HG03139 (cell line): Measurements from ENCODE around the gene CYB5D1.

Experiments
- ATAC-seq: cut with Tn5 transposase; IDR thresholded peaks from one replicate; pipeline ENCODE4 v1.9.1; 2021; ENCODE audit not compliant: unreplicated experiment

Gene CYB5D1

DNA sequence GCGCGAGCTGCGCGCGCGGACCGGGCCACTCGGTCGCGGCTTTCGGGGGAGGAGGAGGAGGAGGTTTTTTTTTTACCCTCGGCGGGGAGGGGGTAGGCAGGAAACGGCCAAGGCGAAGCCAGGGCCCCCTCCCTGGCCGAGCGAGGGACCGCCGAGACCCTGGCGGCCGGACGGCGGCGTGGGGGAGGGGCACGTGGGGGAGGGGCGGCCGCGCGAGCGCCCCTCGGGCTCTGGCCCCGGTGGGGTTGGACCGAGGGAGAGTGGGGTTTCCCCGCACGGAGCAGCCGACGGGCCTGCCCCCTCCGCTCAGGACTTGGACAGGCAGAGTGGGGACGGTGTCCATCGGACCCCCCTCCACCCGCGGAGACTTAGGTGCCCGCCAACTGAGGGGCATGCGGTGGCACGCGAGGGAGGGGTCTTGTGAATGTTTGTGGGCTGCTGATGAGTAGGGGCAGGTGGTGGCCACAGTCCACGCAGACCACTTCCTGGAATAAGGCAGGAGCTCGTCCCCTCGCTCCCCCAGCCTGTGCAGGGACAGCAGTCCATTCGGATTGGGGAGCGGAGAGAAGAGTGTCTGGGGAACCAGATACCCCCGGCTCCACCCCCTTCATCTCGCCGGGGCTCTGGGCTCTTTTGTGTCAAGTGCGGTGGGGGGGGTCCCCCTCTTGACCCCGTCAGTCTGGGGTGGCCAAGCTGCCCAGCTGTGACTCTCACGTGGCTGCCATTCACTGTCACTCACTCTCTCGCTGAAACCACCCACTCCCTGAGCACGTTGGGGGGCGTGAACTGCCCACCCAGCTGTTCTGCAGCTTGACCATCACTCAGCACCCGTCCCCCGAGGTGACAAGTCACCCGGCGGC, 27.8 kb downstream of the CYB5D1 start:
- no peak for ATAC-seq

GRCh38 chr17:7886227-7887037, 28.6 kb downstream of the CYB5D1 start:
- ATAC-seq, result no peak

GRCh38 chr17:7887038-7887481, 29.3 kb downstream of the CYB5D1 start:
- ATAC-seq, result no peak

DNA sequence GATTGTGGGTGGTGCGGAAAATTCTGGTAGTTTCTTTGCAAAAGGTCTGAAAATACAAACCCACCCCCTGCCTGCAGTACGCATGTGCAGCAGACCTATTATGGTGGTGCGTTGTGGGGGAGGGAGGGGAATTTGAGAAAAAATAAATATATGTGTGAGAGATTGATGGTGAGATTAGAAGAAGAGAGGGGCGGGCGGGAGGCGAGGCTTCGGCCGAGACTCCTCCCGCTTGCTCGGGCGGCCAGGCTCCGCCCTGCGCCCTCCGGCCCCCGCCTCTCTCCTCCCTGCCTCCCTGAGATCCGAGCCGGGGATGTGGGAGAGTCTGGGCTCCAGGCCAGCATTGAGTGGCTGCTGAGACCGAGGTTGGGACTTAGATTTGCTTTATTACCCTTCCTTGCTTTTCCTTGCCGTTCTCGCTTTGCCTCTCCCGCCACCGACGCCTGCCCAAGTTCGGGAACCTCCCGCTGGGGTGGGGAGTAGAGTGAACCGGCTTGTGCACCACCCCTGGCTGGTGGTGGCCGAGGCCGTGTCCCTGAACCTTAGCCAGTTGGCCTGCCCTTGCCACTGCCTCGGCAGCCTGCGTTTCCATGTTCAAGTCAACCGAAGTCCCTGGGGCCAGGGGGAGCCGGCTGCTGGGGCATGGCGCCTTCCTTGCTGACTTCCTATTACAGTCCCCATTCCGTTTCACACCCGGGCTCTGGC, 29.8 kb downstream of the CYB5D1 start:
- no peak for ATAC-seq

DNA sequence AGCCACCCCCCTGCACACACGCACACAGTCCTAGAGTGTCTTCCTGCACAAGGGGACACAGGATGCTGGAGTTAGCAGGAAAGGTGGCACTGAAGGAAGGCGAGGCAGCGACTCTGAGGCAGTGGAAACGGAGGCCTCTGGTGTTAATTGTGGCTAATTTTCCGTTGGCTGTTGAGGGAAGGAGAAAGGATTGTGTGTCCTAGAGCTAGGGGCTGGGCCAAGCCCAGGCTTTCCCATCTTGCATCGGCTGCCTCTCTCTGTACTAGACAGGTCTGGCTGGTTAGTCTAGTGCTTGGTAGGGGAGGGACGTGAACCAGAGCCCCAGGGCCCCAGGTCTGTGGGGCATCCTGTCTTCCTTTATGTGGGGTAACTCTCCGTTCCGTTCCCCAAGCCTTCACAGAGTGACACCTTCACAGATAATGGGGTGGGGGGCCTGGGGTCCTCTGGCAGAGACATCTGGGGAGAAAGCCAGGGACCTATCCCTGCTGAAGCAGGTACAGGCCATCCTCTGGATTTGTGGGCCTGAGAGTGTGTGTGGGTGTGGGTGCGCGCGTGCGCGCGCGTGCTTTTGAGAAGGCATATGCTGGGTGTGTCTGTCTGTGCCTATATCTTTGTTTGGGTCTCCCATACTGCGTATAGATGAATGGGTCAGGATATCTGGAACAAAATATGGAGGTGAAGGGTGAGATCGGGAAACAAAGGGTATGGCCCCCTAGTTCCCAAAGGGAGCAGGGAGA, 30.5 kb downstream of the CYB5D1 start, which contains the start of gene CHD3:
Gene CHD3, plus strand, starts transcription at position 606 of the 737 bp plus-strand sequence. CDS start 212 bp downstream, outside the sequence.
- ATAC-seq, result no peak

DNA sequence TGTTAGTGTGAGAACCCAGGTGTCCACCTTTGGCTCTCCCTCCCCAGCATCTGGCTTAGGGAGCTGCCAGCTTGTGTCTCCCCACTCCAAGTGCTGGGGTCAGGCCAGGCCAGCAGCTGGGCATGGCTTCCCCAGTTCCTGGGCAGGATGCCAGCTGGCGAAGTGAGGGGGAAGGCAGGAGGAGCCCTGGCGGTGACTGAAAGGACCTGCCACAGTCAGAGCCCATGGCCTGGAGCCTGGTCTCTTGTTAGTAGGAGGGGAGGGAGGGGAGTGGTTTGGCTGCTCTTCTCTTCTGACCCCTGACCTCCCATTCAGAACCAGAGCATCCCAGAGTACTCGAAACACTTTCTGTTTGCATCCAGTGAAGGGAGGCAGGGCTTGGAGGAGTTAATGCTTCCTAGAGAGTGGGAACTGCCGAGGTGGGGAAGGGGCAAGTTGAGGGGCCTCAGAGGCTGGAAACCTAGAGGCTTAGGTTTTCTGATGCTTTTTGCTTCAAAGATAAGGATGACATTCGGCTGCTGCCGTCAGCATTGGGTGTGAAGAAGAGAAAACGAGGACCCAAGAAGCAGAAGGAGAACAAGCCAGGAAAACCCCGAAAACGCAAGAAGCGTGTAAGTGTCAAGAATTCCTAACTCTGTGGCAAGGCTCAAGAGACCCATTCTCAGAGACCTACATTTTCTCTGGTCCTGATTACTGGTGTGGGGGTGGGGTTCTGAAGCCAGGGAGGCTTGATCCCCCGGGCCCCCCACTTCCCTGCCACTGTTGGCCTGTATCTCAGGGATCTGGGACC, 31.6 kb downstream of the CYB5D1 start:
- no peak for ATAC-seq

DNA sequence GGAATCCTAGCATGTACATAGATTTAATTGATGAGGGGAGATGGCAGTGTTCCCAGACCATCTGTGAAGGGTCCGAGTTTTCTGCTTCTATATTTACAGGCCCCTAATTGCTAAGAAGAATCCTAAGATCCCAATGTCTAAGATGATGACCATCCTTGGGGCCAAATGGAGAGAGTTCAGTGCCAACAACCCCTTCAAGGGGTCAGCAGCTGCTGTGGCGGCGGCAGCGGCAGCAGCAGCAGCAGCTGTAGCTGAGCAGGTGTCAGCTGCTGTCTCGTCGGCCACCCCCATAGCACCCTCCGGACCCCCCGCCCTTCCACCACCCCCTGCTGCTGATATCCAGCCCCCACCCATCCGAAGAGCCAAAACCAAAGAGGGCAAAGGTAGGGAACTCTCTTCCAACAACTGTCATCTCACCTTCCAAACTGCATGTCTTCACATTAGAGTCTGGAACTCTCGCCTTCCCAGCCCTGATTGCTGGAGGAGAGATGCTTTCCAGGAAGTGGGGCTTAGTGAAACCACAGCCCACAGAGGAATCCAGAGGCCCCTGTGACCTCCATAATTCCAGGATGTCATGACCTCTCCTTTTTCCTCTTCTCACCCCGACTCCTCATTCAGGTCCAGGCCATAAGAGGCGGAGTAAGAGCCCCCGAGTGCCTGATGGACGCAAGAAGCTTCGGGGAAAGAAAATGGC, 35.5 kb downstream of the CYB5D1 start:
- no peak for ATAC-seq

DNA sequence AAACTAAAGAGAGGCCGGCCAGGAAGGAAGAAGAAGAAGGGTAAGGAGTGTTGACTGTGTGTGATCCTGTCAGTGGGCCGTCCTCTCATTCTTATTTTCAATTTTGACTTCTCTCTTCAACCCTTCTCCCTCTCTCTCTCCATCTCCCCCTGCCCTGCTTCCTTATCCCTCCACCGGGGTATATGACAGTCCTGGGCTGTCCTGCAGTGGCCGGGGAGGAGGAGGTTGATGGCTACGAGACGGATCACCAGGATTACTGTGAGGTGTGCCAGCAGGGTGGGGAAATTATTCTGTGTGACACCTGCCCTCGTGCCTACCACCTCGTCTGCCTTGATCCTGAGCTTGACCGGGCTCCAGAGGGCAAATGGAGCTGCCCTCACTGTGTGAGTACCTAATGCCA, 36.4 kb downstream of the CYB5D1 start:
- no peak for ATAC-seq

DNA sequence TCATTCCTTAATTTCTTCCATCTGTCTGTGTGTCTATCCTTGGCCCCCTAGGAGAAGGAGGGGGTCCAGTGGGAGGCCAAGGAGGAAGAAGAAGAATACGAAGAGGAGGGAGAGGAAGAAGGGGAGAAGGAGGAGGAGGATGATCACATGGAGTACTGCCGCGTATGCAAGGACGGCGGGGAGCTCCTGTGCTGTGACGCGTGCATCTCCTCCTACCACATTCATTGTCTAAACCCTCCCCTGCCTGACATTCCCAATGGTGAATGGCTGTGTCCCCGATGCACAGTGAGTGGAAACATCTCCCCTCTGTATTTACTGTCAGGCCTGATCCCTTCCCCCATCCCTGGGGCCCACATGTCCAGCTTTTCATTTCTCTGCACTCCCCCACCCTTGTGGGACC, 37.1 kb downstream of the CYB5D1 start:
- no peak for ATAC-seq

DNA sequence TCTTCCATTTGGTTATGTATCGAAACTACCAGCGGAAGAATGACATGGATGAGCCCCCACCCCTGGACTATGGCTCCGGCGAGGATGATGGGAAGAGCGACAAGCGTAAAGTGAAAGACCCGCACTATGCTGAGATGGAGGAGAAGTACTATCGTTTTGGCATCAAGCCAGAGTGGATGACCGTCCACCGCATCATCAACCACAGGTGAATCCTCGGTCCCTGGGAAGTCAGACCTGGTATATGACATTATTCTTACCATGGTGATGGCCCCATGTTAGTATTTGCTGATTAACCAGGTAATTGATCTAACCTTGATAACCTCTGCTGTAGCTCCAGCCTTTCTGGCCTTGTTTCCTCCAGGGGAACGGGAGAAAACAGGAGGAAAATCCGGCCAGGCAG, 39.3 kb downstream of the CYB5D1 start:
- ATAC-seq, result no peak

DNA sequence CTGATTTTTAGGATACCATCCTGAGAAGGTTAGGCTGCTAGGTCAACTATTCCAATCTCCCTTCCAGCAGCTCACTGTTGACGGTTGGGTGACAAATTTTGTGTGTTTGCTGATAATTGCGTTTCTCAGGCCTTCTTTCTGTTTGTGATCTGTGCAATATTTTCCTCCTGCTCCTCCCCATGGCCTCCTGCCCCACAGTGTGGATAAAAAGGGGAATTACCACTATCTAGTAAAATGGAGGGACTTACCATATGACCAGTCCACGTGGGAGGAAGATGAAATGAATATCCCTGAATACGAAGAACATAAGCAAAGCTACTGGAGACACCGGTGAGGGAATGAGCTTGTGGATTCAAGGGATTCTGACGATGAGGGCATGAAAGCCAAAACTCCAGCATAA, 40.0 kb downstream of the CYB5D1 start:
- no peak for ATAC-seq

DNA sequence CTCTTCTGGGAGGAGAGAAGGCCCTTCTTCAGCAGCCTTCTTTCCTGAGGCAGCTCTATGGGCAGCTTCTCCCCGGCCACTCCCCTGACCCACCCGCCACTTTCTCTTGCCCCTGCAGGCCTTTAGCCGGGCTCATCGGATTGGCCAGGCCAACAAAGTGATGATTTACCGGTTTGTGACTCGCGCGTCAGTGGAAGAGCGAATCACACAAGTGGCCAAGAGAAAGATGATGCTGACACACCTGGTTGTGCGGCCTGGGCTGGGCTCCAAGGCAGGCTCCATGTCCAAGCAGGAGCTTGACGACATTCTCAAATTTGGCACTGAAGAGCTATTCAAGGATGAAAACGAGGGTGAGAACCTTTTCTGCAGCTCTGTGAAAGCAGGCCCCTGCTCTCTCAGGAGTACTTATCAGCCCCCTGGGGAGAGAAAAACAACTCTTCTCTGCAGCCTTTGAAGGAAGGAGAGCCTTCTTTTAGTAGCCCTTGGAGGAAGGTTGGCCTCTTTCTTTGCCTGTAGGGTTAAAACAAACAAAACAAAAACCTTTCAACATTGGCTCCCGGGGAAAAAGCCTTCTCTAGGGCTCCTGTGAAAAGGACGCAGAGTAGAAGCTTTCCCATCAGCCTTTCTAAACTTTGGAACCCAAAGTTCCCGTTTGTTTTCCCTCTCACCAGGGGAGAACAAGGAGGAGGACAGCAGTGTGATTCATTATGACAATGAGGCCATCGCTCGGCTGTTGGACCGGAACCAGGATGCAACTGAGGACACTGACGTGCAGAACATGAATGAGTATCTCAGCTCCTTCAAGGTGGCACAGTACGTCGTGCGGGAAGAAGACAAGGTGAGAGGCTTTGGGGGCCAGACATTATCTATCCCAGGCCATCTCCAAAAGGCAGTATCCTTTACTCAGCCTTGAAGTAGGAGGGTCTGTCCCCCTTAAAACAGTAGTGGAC, 45.6 kb downstream of the CYB5D1 start:
- no peak for ATAC-seq

- ATAC-seq, result no peak
Measured at GRCh38 chr17:7909089-7909488, 51.3 kb downstream of the CYB5D1 start.

DNA sequence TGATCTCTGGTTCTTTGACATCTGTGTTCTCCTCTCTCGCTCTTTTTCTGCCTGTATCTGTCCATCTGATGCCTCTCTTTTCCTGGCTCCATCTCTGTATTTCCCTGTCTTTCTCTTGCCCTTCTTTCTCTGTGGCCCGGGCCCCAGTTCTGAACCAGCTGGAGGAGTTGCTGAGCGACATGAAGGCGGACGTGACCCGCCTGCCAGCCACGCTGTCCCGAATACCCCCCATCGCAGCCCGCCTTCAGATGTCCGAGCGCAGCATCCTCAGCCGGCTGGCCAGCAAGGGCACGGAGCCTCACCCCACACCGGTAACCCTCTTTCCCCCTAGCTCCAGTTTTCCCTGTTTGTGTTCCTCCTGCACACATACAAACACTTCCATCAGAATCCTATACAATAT, 52.5 kb downstream of the CYB5D1 start:
- no peak for ATAC-seq

DNA sequence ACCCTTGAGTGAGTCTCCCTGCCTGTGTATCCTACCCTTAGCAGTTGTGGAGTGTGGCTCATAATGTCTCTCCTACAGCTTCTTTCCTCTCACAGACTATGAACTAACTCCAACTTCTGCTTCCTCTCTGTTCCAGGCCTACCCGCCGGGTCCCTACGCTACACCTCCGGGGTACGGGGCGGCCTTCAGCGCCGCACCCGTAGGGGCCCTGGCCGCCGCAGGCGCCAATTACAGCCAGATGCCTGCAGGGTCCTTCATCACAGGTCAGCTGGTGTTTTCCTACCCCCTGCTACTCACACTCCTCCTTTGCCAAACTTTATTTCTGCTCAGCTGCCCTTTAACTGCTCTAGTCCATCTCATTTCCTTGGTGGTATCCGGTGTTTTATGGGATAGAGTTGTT, 52.9 kb downstream of the CYB5D1 start:
- ATAC-seq, result no peak

DNA sequence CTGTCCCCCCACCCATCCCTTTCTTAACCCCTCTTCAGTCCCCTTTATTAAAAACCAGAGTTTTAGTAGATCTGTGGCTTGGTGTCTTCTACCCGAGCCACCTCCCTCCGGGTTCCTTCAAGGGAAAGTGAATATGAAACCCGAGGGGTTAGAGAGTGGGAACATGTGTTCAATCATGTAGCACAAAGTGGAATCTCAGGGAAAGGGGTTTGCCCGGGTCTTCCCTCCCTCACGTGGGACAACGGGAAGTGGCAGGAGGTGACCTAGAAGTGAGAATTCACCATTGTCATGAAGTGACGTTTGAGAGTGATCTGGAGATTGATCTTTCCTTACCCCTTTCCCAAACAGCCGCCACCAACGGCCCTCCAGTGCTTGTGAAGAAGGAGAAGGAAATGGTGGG, 53.3 kb downstream of the CYB5D1 start:
- ATAC-seq, result no peak
